T follicular helper cell (primary cell): ENCODE data around the gene DCHS2.

Experiments used
- DNase-seq: peaks from one replicate; pipeline ENCODE4 v3.0.0-alpha.2; 2020; ENCODE audit warnings: low read depth
- total RNA-seq, 2 experiments: gene quantifications; one replicate each; lab custom pipeline; 2026; lab: John Stamatoyannopoulos, UW

Gene DCHS2
- 0.04 to 0.06 reads per million in 2 experiments for total RNA-seq

- no peak for DNase-seq
Observed at GRCh38 chr4:154491341-154492271, at the start of gene DCHS2. DCHS2 (minus strand) TSS chr4:154491799; CDS start chr4:154491355, 444 bp downstream.

GRCh38 chr4:154534296-154534695 lies 42.7 kb upstream of the DCHS2 start:
- no peak for DNase-seq

- DNase-seq = no peak
Observed at GRCh38 chr4:154529728-154530519, 38.3 kb upstream of the DCHS2 start.

- no peak for DNase-seq
Observed at GRCh38 chr4:154528869-154529268, 37.3 kb upstream of the DCHS2 start.

GRCh38 chr4:154527308-154527707 lies 35.7 kb upstream of the DCHS2 start:
- DNase-seq = no peak

GRCh38 chr4:154526151-154526550 lies 34.6 kb upstream of the DCHS2 start:
- no peak for DNase-seq

- no peak for DNase-seq
Observed at GRCh38 chr4:154521607-154522006, 30.0 kb upstream of the DCHS2 start.

GRCh38 chr4:154519214-154519613 lies 27.6 kb upstream of the DCHS2 start:
- no peak for DNase-seq

GRCh38 chr4:154517591-154517990 lies 26.0 kb upstream of the DCHS2 start:
- DNase-seq = no peak

- DNase-seq = no peak
Observed at GRCh38 chr4:154516318-154517029, 24.9 kb upstream of the DCHS2 start.

GRCh38 chr4:154511981-154512380 lies 20.4 kb upstream of the DCHS2 start:
- DNase-seq = no peak

GRCh38 chr4:154511548-154511947 lies 19.9 kb upstream of the DCHS2 start:
- DNase-seq = no peak

GRCh38 chr4:154507156-154507555 lies 15.6 kb upstream of the DCHS2 start:
- no peak for DNase-seq

GRCh38 chr4:154506253-154506652 lies 14.7 kb upstream of the DCHS2 start:
- DNase-seq = no peak

GRCh38 chr4:154503598-154503997 lies 12.0 kb upstream of the DCHS2 start:
- DNase-seq = no peak

GRCh38 chr4:154502111-154502510 lies 10.5 kb upstream of the DCHS2 start:
- no peak for DNase-seq

- DNase-seq = no peak
Observed at GRCh38 chr4:154497889-154498288, 6.3 kb upstream of the DCHS2 start.

GRCh38 chr4:154495867-154496266 lies 4.3 kb upstream of the DCHS2 start:
- DNase-seq = no peak

- no peak for DNase-seq
Observed at GRCh38 chr4:154492288-154492687, 689 bp upstream of the DCHS2 start.

- no peak for DNase-seq
Observed at GRCh38 chr4:154490583-154491340, 837 bp downstream of the DCHS2 start.

GRCh38 chr4:154490234-154490582 lies 1.4 kb downstream of the DCHS2 start:
- DNase-seq = no peak
